Measurements from ENCODE around the gene SLC13A1.

Gene SLC13A1

GRCh38 chr7:123218866-123219265 is 19.1 kb upstream of the SLC13A1 start:
- Histone ChIP-seq H3K27me3 (ENCODE audit: control insufficient read depth in 1 of 2, insufficient read depth in 2 of 2, low read length in 2 of 2) (no peaks in the 10 kb centered on the region), H3K9me3 (ENCODE audit: control insufficient read depth in 2 of 2, low read length in 2 of 2) (peaks cover 0 to 3% of the 10 kb centered on the region in 2 donors), H3K9ac (ENCODE audit: low read length in 2 of 2) (no peak overlapping the region), H3K4me1 (ENCODE audit: control insufficient read depth, insufficient read depth, low read length) (no peaks in the 10 kb centered on the region), H3K4me3 (ENCODE audit: low read length in 2 of 2) (no peak overlapping the region), H3K36me3 (ENCODE audit: control insufficient read depth in 2 of 2, insufficient read depth in 2 of 2, low read length in 2 of 2) (no peaks in the 10 kb centered on the region), H3K27ac (ENCODE audit: low read length) (no peak overlapping the region)

- Histone ChIP-seq H3K36me3 (ENCODE audit: control insufficient read depth in 2 of 2, insufficient read depth in 2 of 2, low read length in 2 of 2) (no peaks in the 10 kb centered on the region), H3K27me3 (ENCODE audit: control insufficient read depth in 1 of 2, insufficient read depth in 2 of 2, low read length in 2 of 2) (no peaks in the 10 kb centered on the region), H3K4me1 (ENCODE audit: control insufficient read depth, insufficient read depth, low read length) (no peaks in the 10 kb centered on the region), H3K4me3 (ENCODE audit: low read length in 2 of 2) (no peak overlapping the region), H3K9me3 (ENCODE audit: control insufficient read depth in 2 of 2, low read length in 2 of 2) (peaks cover 0 to 3% of the 10 kb centered on the region in 2 donors), H3K27ac (ENCODE audit: low read length) (no peak overlapping the region), H3K9ac (ENCODE audit: low read length in 2 of 2) (no peak overlapping the region)
Measured at GRCh38 chr7:123216825-123217224, 17.1 kb upstream of the SLC13A1 start.

DNA sequence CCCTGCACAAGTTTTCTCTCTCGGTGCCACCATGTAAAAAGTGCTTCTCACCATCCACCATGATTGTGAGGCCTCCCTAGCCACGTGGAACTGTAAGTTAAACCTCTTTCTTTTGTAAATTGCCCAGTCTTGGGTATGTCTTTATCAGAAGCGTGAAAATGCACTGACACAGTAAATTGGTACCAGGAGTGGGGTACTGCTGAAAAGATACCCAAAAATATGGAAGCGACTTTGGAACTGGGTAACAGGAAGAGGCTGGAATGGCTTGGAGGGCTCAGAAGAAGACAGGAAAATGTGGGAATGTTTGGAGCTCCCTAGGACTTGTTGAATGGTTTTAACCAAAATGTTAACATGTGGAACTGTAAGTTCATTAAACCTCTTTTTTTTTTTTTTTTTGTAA is 15.6 kb upstream of the SLC13A1 start:
- H3K4me1 ChIP-seq (ENCODE audit: control insufficient read depth, insufficient read depth, low read length): no peaks in the 10 kb centered on the region
- no peaks in the 10 kb centered on the region for H3K27me3 ChIP-seq (ENCODE audit: control insufficient read depth in 1 of 2, insufficient read depth in 2 of 2, low read length in 2 of 2)
- no peak overlapping the region for H3K9ac ChIP-seq (ENCODE audit: low read length in 2 of 2)
- H3K36me3 ChIP-seq (ENCODE audit: control insufficient read depth in 2 of 2, insufficient read depth in 2 of 2, low read length in 2 of 2): no peaks in the 10 kb centered on the region
- no peak overlapping the region for H3K27ac ChIP-seq (ENCODE audit: low read length)
- no peak overlapping the region for H3K4me3 ChIP-seq (ENCODE audit: low read length in 2 of 2)
- peaks cover 0 to 3% of the 10 kb centered on the region in 2 donors for H3K9me3 ChIP-seq (ENCODE audit: control insufficient read depth in 2 of 2, low read length in 2 of 2)

DNA sequence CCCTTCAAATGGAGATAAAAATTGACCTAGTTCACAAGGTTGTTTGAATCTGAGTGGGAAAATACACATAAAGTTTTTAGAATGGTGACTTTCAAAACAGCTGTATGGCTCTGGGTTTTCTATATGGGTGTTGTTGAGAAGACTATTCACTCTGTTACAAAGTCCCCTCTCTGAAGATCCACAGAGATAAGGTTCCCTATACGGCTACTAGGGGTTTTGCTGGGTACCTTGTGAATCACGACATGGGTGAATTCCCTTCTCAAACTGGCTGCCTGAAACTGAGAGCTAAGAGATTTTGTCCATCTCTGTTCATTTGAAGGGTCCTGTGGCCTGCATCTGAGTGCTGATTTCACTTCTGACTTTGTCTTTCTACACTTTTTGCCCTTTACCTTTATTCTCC is 11.8 kb upstream of the SLC13A1 start:
- no peaks in the 10 kb centered on the region for H3K4me1 ChIP-seq (ENCODE audit: control insufficient read depth, insufficient read depth, low read length)
- H3K27me3 ChIP-seq (ENCODE audit: control insufficient read depth in 1 of 2, insufficient read depth in 2 of 2, low read length in 2 of 2): no peaks in the 10 kb centered on the region
- H3K36me3 ChIP-seq (ENCODE audit: control insufficient read depth in 2 of 2, insufficient read depth in 2 of 2, low read length in 2 of 2): no peaks in the 10 kb centered on the region
- no peaks in the 10 kb centered on the region for H3K9me3 ChIP-seq (ENCODE audit: control insufficient read depth in 2 of 2, low read length in 2 of 2)
- H3K4me3 ChIP-seq (ENCODE audit: low read length in 2 of 2): no peak overlapping the region
- no peak overlapping the region for H3K27ac ChIP-seq (ENCODE audit: low read length)
- no peak overlapping the region for H3K9ac ChIP-seq (ENCODE audit: low read length in 2 of 2)

DNA sequence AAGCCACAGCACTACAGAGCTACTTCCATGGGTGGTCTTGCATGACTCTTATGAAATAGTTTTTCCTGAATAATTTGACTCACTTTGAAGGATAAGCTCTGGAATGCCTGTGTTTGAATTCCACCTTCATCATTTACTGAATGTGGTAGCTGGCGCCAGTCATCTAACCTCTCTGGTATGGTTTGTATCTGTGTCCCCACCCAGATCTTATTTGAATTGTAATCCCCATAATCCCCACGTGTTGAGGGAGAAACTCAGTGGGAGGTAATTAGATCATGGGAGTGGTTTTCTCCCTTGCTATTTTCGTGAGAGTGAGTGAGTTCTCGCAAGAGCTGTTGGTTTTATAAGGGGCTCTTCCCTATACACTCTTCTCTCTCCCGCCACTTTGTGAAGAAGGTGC is 11.2 kb upstream of the SLC13A1 start:
- H3K4me3 ChIP-seq (ENCODE audit: low read length in 2 of 2): no peak overlapping the region
- no peak overlapping the region for H3K27ac ChIP-seq (ENCODE audit: low read length)
- H3K4me1 ChIP-seq (ENCODE audit: control insufficient read depth, insufficient read depth, low read length): no peaks in the 10 kb centered on the region
- H3K9ac ChIP-seq (ENCODE audit: low read length in 2 of 2): no peak overlapping the region
- H3K36me3 ChIP-seq (ENCODE audit: control insufficient read depth in 2 of 2, insufficient read depth in 2 of 2, low read length in 2 of 2): no peaks in the 10 kb centered on the region
- no peaks in the 10 kb centered on the region for H3K27me3 ChIP-seq (ENCODE audit: control insufficient read depth in 1 of 2, insufficient read depth in 2 of 2, low read length in 2 of 2)
- H3K9me3 ChIP-seq (ENCODE audit: control insufficient read depth in 2 of 2, low read length in 2 of 2): no peaks in the 10 kb centered on the region

- Histone ChIP-seq H3K4me3 (ENCODE audit: low read length in 2 of 2) (no peak overlapping the region), H3K27me3 (ENCODE audit: control insufficient read depth in 1 of 2, insufficient read depth in 2 of 2, low read length in 2 of 2) (no peaks in the 10 kb centered on the region), H3K4me1 (ENCODE audit: control insufficient read depth, insufficient read depth, low read length) (no peaks in the 10 kb centered on the region), H3K36me3 (ENCODE audit: control insufficient read depth in 2 of 2, insufficient read depth in 2 of 2, low read length in 2 of 2) (no peaks in the 10 kb centered on the region), H3K27ac (ENCODE audit: low read length) (no peak overlapping the region), H3K9me3 (ENCODE audit: control insufficient read depth in 2 of 2, low read length in 2 of 2) (no peaks in the 10 kb centered on the region), H3K9ac (ENCODE audit: low read length in 2 of 2) (no peak overlapping the region)
Measured at GRCh38 chr7:123209786-123210185, 10.0 kb upstream of the SLC13A1 start.

GRCh38 chr7:123208793-123209192 is 9.0 kb upstream of the SLC13A1 start:
- Histone ChIP-seq H3K4me3 (ENCODE audit: low read length in 2 of 2) (no peak overlapping the region), H3K27me3 (ENCODE audit: control insufficient read depth in 1 of 2, insufficient read depth in 2 of 2, low read length in 2 of 2) (no peaks in the 10 kb centered on the region), H3K36me3 (ENCODE audit: control insufficient read depth in 2 of 2, insufficient read depth in 2 of 2, low read length in 2 of 2) (no peaks in the 10 kb centered on the region), H3K4me1 (ENCODE audit: control insufficient read depth, insufficient read depth, low read length) (no peaks in the 10 kb centered on the region), H3K27ac (ENCODE audit: low read length) (no peak overlapping the region), H3K9ac (ENCODE audit: low read length in 2 of 2) (no peak overlapping the region), H3K9me3 (ENCODE audit: control insufficient read depth in 2 of 2, low read length in 2 of 2) (no peaks in the 10 kb centered on the region)

GRCh38 chr7:123204206-123204835 is 4.6 kb upstream of the SLC13A1 start:
- H3K9me3 ChIP-seq (ENCODE audit: control insufficient read depth in 2 of 2, low read length in 2 of 2): no peaks in the 10 kb centered on the region
- no peaks in the 10 kb centered on the region for H3K4me1 ChIP-seq (ENCODE audit: control insufficient read depth, insufficient read depth, low read length)
- no peak overlapping the region for H3K9ac ChIP-seq (ENCODE audit: low read length in 2 of 2)
- H3K27ac ChIP-seq (ENCODE audit: low read length): no peak overlapping the region
- no peaks in the 10 kb centered on the region for H3K36me3 ChIP-seq (ENCODE audit: control insufficient read depth in 2 of 2, insufficient read depth in 2 of 2, low read length in 2 of 2)
- H3K4me3 ChIP-seq (ENCODE audit: low read length in 2 of 2): no peak overlapping the region
- no peaks in the 10 kb centered on the region for H3K27me3 ChIP-seq (ENCODE audit: control insufficient read depth in 1 of 2, insufficient read depth in 2 of 2, low read length in 2 of 2)

GRCh38 chr7:123201901-123202300 is 2.1 kb upstream of the SLC13A1 start:
- Histone ChIP-seq H3K4me3 (ENCODE audit: low read length in 2 of 2) (no peak overlapping the region), H3K9ac (ENCODE audit: low read length in 2 of 2) (no peak overlapping the region)

DNA sequence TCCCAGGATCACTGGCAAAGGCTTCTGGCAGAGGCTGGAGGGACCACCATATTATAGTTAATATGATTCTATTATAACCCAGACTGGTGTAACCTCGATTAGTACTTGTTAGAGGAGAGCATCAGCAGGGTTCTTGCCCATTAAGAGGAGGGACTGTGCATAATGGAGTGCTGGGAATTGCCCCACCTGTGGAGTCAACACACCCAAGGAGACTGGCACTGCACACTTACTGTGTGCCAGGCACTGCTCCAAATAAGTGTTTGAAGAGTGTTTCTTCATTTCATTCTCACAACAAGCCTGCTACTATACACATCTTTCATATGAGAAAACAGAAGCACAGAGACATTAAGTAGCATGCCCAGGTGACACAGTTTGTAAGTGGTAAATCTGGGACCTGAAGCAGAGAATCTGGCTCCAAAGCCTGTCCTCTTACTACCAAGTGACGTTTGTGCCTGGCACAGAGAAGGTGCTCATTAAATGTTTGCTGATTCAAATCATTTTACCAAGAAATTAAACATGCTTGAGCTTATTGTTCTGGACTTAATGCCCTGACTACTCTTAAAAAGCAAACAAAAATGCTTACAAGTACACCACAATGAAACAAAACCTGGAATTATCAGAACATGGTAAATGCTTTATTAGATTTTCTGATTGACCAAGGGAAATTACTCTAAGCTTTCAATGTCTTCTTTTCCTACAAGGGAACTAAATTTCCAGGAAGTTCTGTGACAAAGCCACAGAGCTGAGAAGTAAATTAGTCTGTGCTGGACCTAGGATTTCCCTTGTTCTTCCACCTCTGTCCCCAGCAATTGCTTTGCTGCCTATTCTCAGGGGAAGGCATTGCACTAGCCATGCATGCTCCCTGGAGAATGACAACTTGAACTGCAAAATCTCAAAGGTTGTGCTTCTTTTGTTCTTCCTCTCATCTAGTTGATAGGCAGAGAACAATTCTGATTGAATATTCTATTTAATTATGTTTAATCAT is 809 bp downstream of the SLC13A1 start:
- Histone ChIP-seq H3K4me3 (ENCODE audit: low read length in 2 of 2) (no peak overlapping the region), H3K36me3 (ENCODE audit: control insufficient read depth in 2 of 2, insufficient read depth in 2 of 2, low read length in 2 of 2) (no peaks in the 10 kb centered on the region), H3K4me1 (ENCODE audit: control insufficient read depth, insufficient read depth, low read length) (no peaks in the 10 kb centered on the region), H3K27ac (ENCODE audit: low read length) (no peak overlapping the region), H3K9me3 (ENCODE audit: control insufficient read depth in 2 of 2, low read length in 2 of 2) (no peaks in the 10 kb centered on the region), H3K9ac (ENCODE audit: low read length in 2 of 2) (no peak overlapping the region), H3K27me3 (ENCODE audit: control insufficient read depth in 1 of 2, insufficient read depth in 2 of 2, low read length in 2 of 2) (no peaks in the 10 kb centered on the region)

More at GRCh38 chr7:123201901-123202300, 2.1 kb upstream of the SLC13A1 start:
- no peaks in the 10 kb centered on the region for H3K4me1 ChIP-seq (ENCODE audit: control insufficient read depth, insufficient read depth, low read length)
- no peaks in the 10 kb centered on the region for H3K36me3 ChIP-seq (ENCODE audit: control insufficient read depth in 2 of 2, insufficient read depth in 2 of 2, low read length in 2 of 2)
- H3K27ac ChIP-seq (ENCODE audit: low read length): no peak overlapping the region
- H3K9me3 ChIP-seq (ENCODE audit: control insufficient read depth in 2 of 2, low read length in 2 of 2): no peaks in the 10 kb centered on the region
- H3K27me3 ChIP-seq (ENCODE audit: control insufficient read depth in 1 of 2, insufficient read depth in 2 of 2, low read length in 2 of 2): no peaks in the 10 kb centered on the region

DNA sequence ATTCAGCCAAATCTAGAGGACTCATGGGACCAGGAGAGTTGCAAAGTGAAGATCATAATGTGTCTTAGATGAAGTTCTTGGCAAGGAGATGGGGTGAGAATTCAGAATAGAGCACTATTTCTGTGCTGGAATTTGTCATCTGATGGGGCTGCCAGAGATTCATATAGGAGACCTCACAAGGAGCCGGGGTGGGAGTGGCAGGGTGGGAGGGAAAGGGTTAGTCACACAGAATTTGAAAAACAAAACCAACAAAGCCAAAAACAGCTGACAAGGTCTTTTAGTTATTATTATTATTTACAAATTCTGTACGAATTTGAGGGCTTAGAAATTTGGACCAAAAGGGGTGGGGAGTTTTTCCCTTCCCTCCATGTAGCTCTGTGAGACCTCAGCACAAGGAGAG is 1.7 kb downstream of the SLC13A1 start:
- H3K27me3 ChIP-seq (ENCODE audit: control insufficient read depth in 1 of 2, insufficient read depth in 2 of 2, low read length in 2 of 2): no peaks in the 10 kb centered on the region
- H3K36me3 ChIP-seq (ENCODE audit: control insufficient read depth in 2 of 2, insufficient read depth in 2 of 2, low read length in 2 of 2): no peaks in the 10 kb centered on the region
- H3K4me1 ChIP-seq (ENCODE audit: control insufficient read depth, insufficient read depth, low read length): no peaks in the 10 kb centered on the region
- no peaks in the 10 kb centered on the region for H3K9me3 ChIP-seq (ENCODE audit: control insufficient read depth in 2 of 2, low read length in 2 of 2)
- no peak overlapping the region for H3K27ac ChIP-seq (ENCODE audit: low read length)
- no peak overlapping the region for H3K9ac ChIP-seq (ENCODE audit: low read length in 2 of 2)
- H3K4me3 ChIP-seq (ENCODE audit: low read length in 2 of 2): no peak overlapping the region

Measured in stomach smooth muscle (tissue), 2 donors.